Trophoblast cell (in vitro differentiated cells and primary cell): ENCODE results near the gene NDEL1.

ENCODE experiments used
- DNase-seq, 2 donors: peaks; one replicate each; pipeline ENCODE4 v3.0.0-alpha.2; 2016
- H2AFZ ChIP-seq: 2 replicates; pipeline ENCODE4 v1.6.1; 2013; ENCODE audit warnings: low read length, moderate library complexity, mild to moderate bottlenecking; ENCODE audit not compliant: insufficient read depth, poor library complexity
- H2AK5ac ChIP-seq: 2 replicates; pipeline ENCODE4 v1.6.1; 2013; ENCODE audit warnings: mild to moderate bottlenecking, low read length
- H2BK120ac ChIP-seq: 2 replicates; pipeline ENCODE4 v1.6.1; 2013; ENCODE audit warnings: low read length, mild to moderate bottlenecking, moderate library complexity; ENCODE audit not compliant: insufficient read depth, poor library complexity
- H2BK12ac ChIP-seq: 2 replicates; pipeline ENCODE4 v1.6.1; 2013; ENCODE audit warnings: mild to moderate bottlenecking, low read length, moderate library complexity
- H2BK5ac ChIP-seq: 2 replicates; pipeline ENCODE4 v1.6.1; 2013; ENCODE audit warnings: low read length, low read depth, moderate library complexity, mild to moderate bottlenecking; ENCODE audit not compliant: poor library complexity
- H3K14ac ChIP-seq: 2 replicates; pipeline ENCODE4 v1.6.1; 2013; ENCODE audit warnings: mild to moderate bottlenecking, low read length
- H3K18ac ChIP-seq: 2 replicates; pipeline ENCODE4 v1.6.1; 2013; ENCODE audit warnings: mild to moderate bottlenecking, low read length
- H3K23ac ChIP-seq: 2 replicates; pipeline ENCODE4 v1.6.1; 2013; ENCODE audit warnings: low read length
- H3K27ac ChIP-seq: 2 replicates; pipeline ENCODE4 v1.5.1; 2013; ENCODE audit warnings: low read depth, mild to moderate bottlenecking, inconsistent platforms, low read length, moderate library complexity
- H3K27me3 ChIP-seq: 2 replicates; pipeline ENCODE4 v1.6.1; 2013; ENCODE audit warnings: inconsistent platforms, mild to moderate bottlenecking, low read length, moderate library complexity; ENCODE audit not compliant: insufficient read depth
- H3K36me3 ChIP-seq, 2 experiments: 1 replicate in 1 of 2; 2 replicates in 1 of 2; pipeline ENCODE4 v1.6.1; 2013; ENCODE audit warnings: low read length in 2 of 2, mild to moderate bottlenecking in 2 of 2, moderate library complexity in 1 of 2; ENCODE audit not compliant: insufficient read depth in 2 of 2, control insufficient read depth in 1 of 2
- H3K4ac ChIP-seq: 2 replicates; pipeline ENCODE4 v1.6.1; 2013; ENCODE audit warnings: low read depth, mild to moderate bottlenecking, low read length, moderate library complexity
- H3K4me1 ChIP-seq, 2 experiments: 1 replicate in 1 of 2; 2 replicates in 1 of 2; pipeline ENCODE4 v1.6.1; 2013; ENCODE audit warnings: low read length in 2 of 2, mild to moderate bottlenecking in 2 of 2, moderate library complexity in 1 of 2; ENCODE audit not compliant: insufficient read depth in 2 of 2, control insufficient read depth in 1 of 2
- H3K4me2 ChIP-seq: 2 replicates; pipeline ENCODE4 v1.6.1; 2013; ENCODE audit warnings: inconsistent platforms, mild to moderate bottlenecking, low read length, moderate library complexity
- H3K4me3 ChIP-seq: 2 replicates; pipeline ENCODE4 v1.5.1; 2013; ENCODE audit warnings: mild to moderate bottlenecking, low read depth, low read length, inconsistent platforms
- H3K79me1 ChIP-seq: one replicate; pipeline ENCODE4 v1.6.1; 2013; ENCODE audit warnings: low read length
- H3K79me2 ChIP-seq: 2 replicates; pipeline ENCODE4 v1.6.1; 2013; ENCODE audit warnings: low read length, mild to moderate bottlenecking; ENCODE audit not compliant: control insufficient read depth, insufficient read depth, poor library complexity
- H3K9ac ChIP-seq: 2 replicates; pipeline ENCODE4 v1.6.1; 2013; ENCODE audit warnings: mild to moderate bottlenecking, low read length
- H3K9me3 ChIP-seq: 2 replicates; pipeline ENCODE4 v1.6.1; 2013; ENCODE audit warnings: low read depth, mild to moderate bottlenecking, control low read depth, inconsistent platforms, low read length; ENCODE audit not compliant: insufficient read depth
- H4K12ac ChIP-seq: 2 replicates; pipeline ENCODE4 v1.6.1; 2013; ENCODE audit warnings: low read depth, mild to moderate bottlenecking, low read length, moderate library complexity
- H4K8ac ChIP-seq: 2 replicates; pipeline ENCODE4 v1.6.1; 2013; ENCODE audit warnings: low read depth, mild to moderate bottlenecking, low read length, moderate library complexity
- H4K91ac ChIP-seq: one replicate; pipeline ENCODE4 v1.6.1; 2013; ENCODE audit warnings: low read depth, mild to moderate bottlenecking, low read length, moderate library complexity
- WGBS: extraction: QIAGEN DNeasy Blood & Tissue Kit; methylation state at CpG from one replicate; pipeline ENCODE4 v1.1.7; 2013; ENCODE audit warnings: missing lambda C conversion rate; ENCODE audit not compliant: insufficient read length, insufficient coverage; ENCODE audit errors: extremely low coverage; 5-methylcytosine and 5-hydroxymethylcytosine counted together

Gene NDEL1

GRCh38 chr17:8417806-8418205 lies 17.9 kb upstream of the NDEL1 start:
- Histone ChIP-seq H3K18ac (no peak overlapping the region), H2BK120ac (no peak overlapping the region), H3K27me3 (no peaks in the 10 kb centered on the region), H3K9ac (no peak overlapping the region), H3K14ac (no peak overlapping the region), H3K23ac (peak overlapping the region; percentile 35), H2BK12ac (no peak overlapping the region), H2AFZ (no peak overlapping the region), H3K4me1 (peaks cover 0 to 3% of the 10 kb centered on the region in 2 experiments), H2AK5ac (no peak overlapping the region), H4K91ac (no peak overlapping the region), H3K36me3 (no peaks in the 10 kb centered on the region), H4K12ac (no peak overlapping the region), H4K8ac (no peak overlapping the region), H3K4ac (no peak overlapping the region), H3K9me3 (no peaks in the 10 kb centered on the region), H2BK5ac (no peak overlapping the region), H3K27ac (no peak overlapping the region), H3K4me2 (no peak overlapping the region), H3K79me2 (no peaks in the 10 kb centered on the region), H3K4me3 (no peak overlapping the region), H3K79me1 (no peaks in the 10 kb centered on the region)
- peak in 1 of 2 donors; percentile 60 for DNase-seq
- WGBS: no CpG with 5 or more reads among the region's 4 CpGs

DNA sequence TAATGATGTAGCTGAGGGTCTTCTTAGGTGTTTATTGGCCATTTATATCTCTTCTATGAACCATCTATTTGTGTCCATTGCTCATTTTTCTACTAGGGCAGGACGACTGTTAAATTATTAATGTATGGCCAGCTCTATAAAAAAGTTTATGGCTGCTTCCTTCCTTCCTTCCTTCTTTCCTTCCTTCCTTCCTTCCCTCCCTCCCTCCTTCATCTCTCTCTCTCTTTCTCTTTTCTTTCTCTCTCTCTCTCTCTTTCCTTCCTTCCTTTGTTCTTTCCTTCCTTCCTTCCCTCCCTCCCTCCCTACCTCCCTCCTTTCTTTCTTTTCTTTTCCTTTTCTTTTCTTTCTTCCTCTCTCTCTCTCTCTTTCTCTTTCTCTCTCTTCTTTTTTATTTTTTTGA lies 17.2 kb upstream of the NDEL1 start:
- Histone ChIP-seq H3K23ac (no peak overlapping the region), H2BK120ac (no peak overlapping the region), H3K9me3 (no peaks in the 10 kb centered on the region), H3K4me1 (peaks cover 0 to 3% of the 10 kb centered on the region in 2 experiments), H4K8ac (no peak overlapping the region), H4K12ac (no peak overlapping the region), H3K4me3 (no peak overlapping the region), H2BK12ac (no peak overlapping the region), H2AK5ac (no peak overlapping the region), H3K36me3 (no peaks in the 10 kb centered on the region), H3K4ac (no peak overlapping the region), H3K27me3 (no peaks in the 10 kb centered on the region), H3K27ac (no peak overlapping the region), H3K79me1 (no peaks in the 10 kb centered on the region), H3K79me2 (no peaks in the 10 kb centered on the region), H3K14ac (no peak overlapping the region), H2BK5ac (no peak overlapping the region), H3K9ac (no peak overlapping the region), H3K18ac (no peak overlapping the region), H4K91ac (no peak overlapping the region), H3K4me2 (no peak overlapping the region), H2AFZ (no peak overlapping the region)
- no CpG with 5 or more reads among the region's 1 CpG for WGBS
- DNase-seq: no peak

- no peaks in the 10 kb centered on the region for H3K27me3 ChIP-seq
- H3K9me3 ChIP-seq: no peaks in the 10 kb centered on the region
- no peak for DNase-seq
- H3K4me1 ChIP-seq: peaks cover 0 to 3% of the 10 kb centered on the region in 2 experiments
- no peak overlapping the region for H2BK120ac ChIP-seq
- no peak overlapping the region for H2BK5ac ChIP-seq
- no peak overlapping the region for H2AK5ac ChIP-seq
- no peak overlapping the region for H4K8ac ChIP-seq
- no peak overlapping the region for H3K4me2 ChIP-seq
- no peak overlapping the region for H2AFZ ChIP-seq
- H3K79me1 ChIP-seq: no peaks in the 10 kb centered on the region
- no peaks in the 10 kb centered on the region for H3K36me3 ChIP-seq
- no peak overlapping the region for H3K14ac ChIP-seq
- no CpG with 5 or more reads among the region's 1 CpG for WGBS
- no peak overlapping the region for H2BK12ac ChIP-seq
- H4K91ac ChIP-seq: no peak overlapping the region
- H3K9ac ChIP-seq: no peak overlapping the region
- no peak overlapping the region for H3K4ac ChIP-seq
- no peak overlapping the region for H3K18ac ChIP-seq
- H3K27ac ChIP-seq: no peak overlapping the region
- H3K23ac ChIP-seq: no peak overlapping the region
- H3K79me2 ChIP-seq: no peaks in the 10 kb centered on the region
- H3K4me3 ChIP-seq: no peak overlapping the region
- H4K12ac ChIP-seq: no peak overlapping the region
Observed at GRCh38 chr17:8419305-8419704, 16.4 kb upstream of the NDEL1 start.

- DNase-seq: peak in 1 of 2 donors; percentile 20
- Histone ChIP-seq H2BK12ac (no peak overlapping the region), H3K27ac (no peak overlapping the region), H4K91ac (no peak overlapping the region), H2BK120ac (no peak overlapping the region), H3K79me2 (no peaks in the 10 kb centered on the region), H2BK5ac (no peak overlapping the region), H2AK5ac (no peak overlapping the region), H3K27me3 (no peaks in the 10 kb centered on the region), H2AFZ (no peak overlapping the region), H3K4ac (no peak overlapping the region), H3K36me3 (no peaks in the 10 kb centered on the region), H3K4me1 (peaks cover 0 to 3% of the 10 kb centered on the region in 2 experiments), H3K9ac (no peak overlapping the region), H3K14ac (no peak overlapping the region), H4K12ac (no peak overlapping the region), H3K79me1 (no peaks in the 10 kb centered on the region), H3K23ac (no peak overlapping the region), H3K9me3 (no peaks in the 10 kb centered on the region), H4K8ac (no peak overlapping the region), H3K4me3 (no peak overlapping the region), H3K4me2 (no peak overlapping the region), H3K18ac (no peak overlapping the region)
- no CpG with 5 or more reads among the region's 5 CpGs for WGBS
Observed at GRCh38 chr17:8420041-8420934, 15.4 kb upstream of the NDEL1 start.
